Neural progenitor cell (in vitro differentiated cells): Measurements from ENCODE around the gene SCG2.

Experiments used
- EZH2 ChIP-seq: fragments of 200-600 bp; sonication (generic); IDR thresholded peaks from 2 replicates; pipeline ENCODE4 v1.6.1; 2017; ENCODE audit warnings: antibody characterized with exemption, mild to moderate bottlenecking, moderate library complexity
- TF ChIP-seq, protein P1 (sequence below): fragments of 200-600 bp; sonication (generic); IDR thresholded peaks from 2 replicates; pipeline ENCODE4 v1.5.1; 2017; ENCODE audit warnings: antibody characterized with exemption, mild to moderate bottlenecking

DNA sequence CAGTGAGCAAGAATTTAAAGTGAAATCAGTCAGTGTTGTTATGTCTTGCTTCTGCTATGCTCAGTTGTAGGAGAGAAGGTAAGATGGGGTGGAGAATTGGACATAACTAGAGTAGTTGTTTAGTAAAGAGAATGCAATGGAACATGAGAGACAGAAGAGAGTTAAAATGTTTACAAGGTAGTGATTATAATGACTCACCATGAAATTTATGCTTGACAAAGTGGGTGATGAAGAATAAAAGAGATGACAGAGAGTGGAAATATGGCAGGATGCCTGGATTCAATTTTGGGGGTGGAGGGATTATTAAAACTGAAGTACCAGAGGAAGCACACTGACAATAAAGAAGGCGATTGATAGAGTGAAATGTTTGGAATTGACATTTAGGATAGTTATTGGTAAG is 10.6 kb downstream of the SCG2 start:
- TF ChIP-seq EZH2, result no peak
- TF ChIP-seq, protein P1, sequence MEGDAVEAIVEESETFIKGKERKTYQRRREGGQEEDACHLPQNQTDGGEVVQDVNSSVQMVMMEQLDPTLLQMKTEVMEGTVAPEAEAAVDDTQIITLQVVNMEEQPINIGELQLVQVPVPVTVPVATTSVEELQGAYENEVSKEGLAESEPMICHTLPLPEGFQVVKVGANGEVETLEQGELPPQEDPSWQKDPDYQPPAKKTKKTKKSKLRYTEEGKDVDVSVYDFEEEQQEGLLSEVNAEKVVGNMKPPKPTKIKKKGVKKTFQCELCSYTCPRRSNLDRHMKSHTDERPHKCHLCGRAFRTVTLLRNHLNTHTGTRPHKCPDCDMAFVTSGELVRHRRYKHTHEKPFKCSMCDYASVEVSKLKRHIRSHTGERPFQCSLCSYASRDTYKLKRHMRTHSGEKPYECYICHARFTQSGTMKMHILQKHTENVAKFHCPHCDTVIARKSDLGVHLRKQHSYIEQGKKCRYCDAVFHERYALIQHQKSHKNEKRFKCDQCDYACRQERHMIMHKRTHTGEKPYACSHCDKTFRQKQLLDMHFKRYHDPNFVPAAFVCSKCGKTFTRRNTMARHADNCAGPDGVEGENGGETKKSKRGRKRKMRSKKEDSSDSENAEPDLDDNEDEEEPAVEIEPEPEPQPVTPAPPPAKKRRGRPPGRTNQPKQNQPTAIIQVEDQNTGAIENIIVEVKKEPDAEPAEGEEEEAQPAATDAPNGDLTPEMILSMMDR, result no peak
